HepG2 (cell line): ENCODE results near the gene AKAP10. TPM values are rescaled to one million over a fixed set of nuclear protein-coding genes. Genes with fewer than 3 reads are reported as not detected.

ENCODE experiments used
- BCLAF1 ChIP-seq: fragments of 450-650 bp; IDR thresholded peaks from 2 replicates; pipeline ENCODE4 v1.6.1; 2017; ENCODE audit warnings: mild to moderate bottlenecking
- GLI4 ChIP-seq: sonication (generic); formaldehyde crosslinking; IDR thresholded peaks from 2 replicates; pipeline ENCODE4 v1.5.1; 2020; ENCODE audit warnings: missing genetic modification reagents, mild to moderate bottlenecking, moderate library complexity, borderline replicate concordance
- NRL ChIP-seq: sonication (generic); formaldehyde crosslinking; IDR thresholded peaks from 2 replicates; pipeline ENCODE4 v1.5.0; 2020; ENCODE audit warnings: missing genetic modification reagents, mild to moderate bottlenecking, moderate library complexity, borderline replicate concordance
- SRSF1 ChIP-seq: fragments of 200-400 bp; formaldehyde crosslinking; optimal IDR thresholded peaks from 2 replicates; pipeline ENCODE3; 2017; ENCODE audit warnings: mild to moderate bottlenecking, low read depth, low read length, moderate library complexity
- TCF12 ChIP-seq, 2 experiments: fragments of 450-650 bp in 1 of 2; sonication (generic) in 1 of 2; formaldehyde crosslinking in 1 of 2; IDR thresholded peaks; 2 replicates each; pipeline versions ENCODE4 v1.6.1 to v1.8.0; 2017 to 2022; ENCODE audit warnings: antibody characterized with exemption in 1 of 2, mild to moderate bottlenecking in 1 of 2, missing genetic modification reagents in 1 of 2, moderate library complexity in 1 of 2
- ZFP82 ChIP-seq: sonication (generic); formaldehyde crosslinking; IDR thresholded peaks from 2 replicates; pipeline ENCODE4 v1.5.1; 2020; ENCODE audit warnings: mild to moderate bottlenecking, missing genetic modification reagents, borderline replicate concordance
- ZNF276 ChIP-seq: sonication (generic); formaldehyde crosslinking; IDR thresholded peaks from 2 replicates; pipeline ENCODE4 v1.4.0; 2020; ENCODE audit warnings: mild to moderate bottlenecking, low read depth, missing genetic modification reagents
- ZNF549 ChIP-seq: sonication (generic); formaldehyde crosslinking; IDR thresholded peaks from 2 replicates; pipeline ENCODE4 v1.5.0; 2020; ENCODE audit warnings: missing genetic modification reagents
- polyA plus RNA-seq, 8 experiments: library from polyadenylated mRNA; depleted of rRNA in 3 of 8; stranded (reverse) in 7 of 8; unstranded in 1 of 8; fragments of >200 nt; fragmentation: Illumina TruSeq in 4 of 8; extraction: Trizol in 4 of 8; gene quantifications; 2 replicates each; pipeline versions ENCODE4 v1.2.1 to v1.2.3, GENCODE V29; 2011 to 2016; ENCODE audit warnings: low read depth in 4 of 8, missing spikeins in 1 of 8, mixed read lengths in 1 of 8; ENCODE audit not compliant: insufficient read depth in 1 of 8
- total RNA-seq, 5 experiments: library from RNA; depleted of rRNA; stranded (reverse); fragments of >200 nt; fragmentation: Illumina TruSeq; extraction: Trizol; gene quantifications; 2 replicates each; pipeline ENCODE4 v1.2.3, GENCODE V29; 2016; ENCODE audit warnings: low read depth in 1 of 5
- TF ChIP-seq, protein P1 (sequence below): sonication (generic); formaldehyde crosslinking; conservative IDR thresholded peaks from 2 replicates; pipeline ENCODE4 v1.8.0; 2022; ENCODE audit warnings: missing genetic modification reagents

AKAP10 gene
- total and polyA plus RNA-seq, 2 of the 13 experiments (the other 11 are each of a cell fraction or from before 2014, with no cell fraction given): 17.6 to 21.7 TPM

DNA sequence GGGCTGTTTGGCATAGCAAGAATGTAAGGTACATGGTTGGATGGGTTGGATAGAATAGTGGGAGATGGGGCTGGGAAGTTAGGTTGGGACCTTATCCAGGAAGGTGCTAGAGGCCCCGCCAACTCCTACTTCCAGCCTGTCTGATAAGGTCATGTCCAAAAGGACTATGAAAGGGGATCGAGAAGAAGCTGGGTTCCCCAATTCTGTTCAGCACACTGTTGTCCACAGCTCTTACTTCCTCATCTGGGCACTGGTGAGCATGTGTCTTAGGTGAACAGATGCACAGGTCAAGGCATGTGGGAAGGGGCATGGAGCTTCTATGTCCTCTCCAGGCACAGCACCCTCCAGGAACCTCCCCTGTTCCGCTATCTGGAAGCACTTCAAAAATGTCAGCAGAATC lies 104.3 kb downstream of the AKAP10 start (continued):
- TF ChIP-seq BCLAF1: no peak
- TF ChIP-seq SRSF1: no peak
- TF ChIP-seq ZNF276: no peak
- TF ChIP-seq ZFP82: no peak
- TF ChIP-seq, protein P1, sequence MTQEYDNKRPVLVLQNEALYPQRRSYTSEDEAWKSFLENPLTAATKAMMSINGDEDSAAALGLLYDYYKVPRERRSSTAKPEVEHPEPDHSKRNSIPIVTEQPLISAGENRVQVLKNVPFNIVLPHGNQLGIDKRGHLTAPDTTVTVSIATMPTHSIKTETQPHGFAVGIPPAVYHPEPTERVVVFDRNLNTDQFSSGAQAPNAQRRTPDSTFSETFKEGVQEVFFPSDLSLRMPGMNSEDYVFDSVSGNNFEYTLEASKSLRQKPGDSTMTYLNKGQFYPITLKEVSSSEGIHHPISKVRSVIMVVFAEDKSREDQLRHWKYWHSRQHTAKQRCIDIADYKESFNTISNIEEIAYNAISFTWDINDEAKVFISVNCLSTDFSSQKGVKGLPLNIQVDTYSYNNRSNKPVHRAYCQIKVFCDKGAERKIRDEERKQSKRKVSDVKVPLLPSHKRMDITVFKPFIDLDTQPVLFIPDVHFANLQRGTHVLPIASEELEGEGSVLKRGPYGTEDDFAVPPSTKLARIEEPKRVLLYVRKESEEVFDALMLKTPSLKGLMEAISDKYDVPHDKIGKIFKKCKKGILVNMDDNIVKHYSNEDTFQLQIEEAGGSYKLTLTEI (CRISPR knock-in tag): no peak
- TF ChIP-seq TCF12 (IDR thresholded peaks at IDR 0.05): no peak
- no peak for TF ChIP-seq TCF12 (CRISPR knock-in tag; IDR thresholded peaks at IDR 0.05)
- no peak for TF ChIP-seq GLI4 (CRISPR knock-in tag)
- no peak for TF ChIP-seq NRL (CRISPR knock-in tag)
- TF ChIP-seq ZNF549 (CRISPR knock-in tag): no peak
- TF ChIP-seq, all 625 proteins: peak for 0
